ENCODE measurements around the gene PXMP4.

Gene PXMP4

GRCh38 chr20:33685328-33686099 is 34.6 kb downstream of the PXMP4 start:
- FAIRE-seq: no peak

GRCh38 chr20:33684533-33685327 is 35.4 kb downstream of the PXMP4 start:
- DNase-seq (ENCODE audit: low spot score) (no peak), FAIRE-seq (no peak)

More at GRCh38 chr20:33685328-33686099, 34.6 kb downstream of the PXMP4 start:
- peak; percentile 86 for DNase-seq (ENCODE audit: low spot score)

GRCh38 chr20:33681728-33682353 is 38.3 kb downstream of the PXMP4 start:
- FAIRE-seq (no peak), DNase-seq (ENCODE audit: low spot score) (no peak)

GRCh38 chr20:33681288-33681687 is 38.8 kb downstream of the PXMP4 start:
- FAIRE-seq: no peak

GRCh38 chr20:33680686-33681085 is 39.4 kb downstream of the PXMP4 start:
- DNase-seq (ENCODE audit: low spot score) (no peak), FAIRE-seq (no peak)

More at GRCh38 chr20:33681288-33681687, 38.8 kb downstream of the PXMP4 start:
- DNase-seq (ENCODE audit: low spot score): no peak

GRCh38 chr20:33679758-33680485 is 40.2 kb downstream of the PXMP4 start:
- FAIRE-seq (no peak), DNase-seq (ENCODE audit: low spot score) (no peak)

GRCh38 chr20:33677991-33678702 is 42.0 kb downstream of the PXMP4 start:
- DNase-seq (ENCODE audit: low spot score) (no peak), FAIRE-seq (no peak)

GRCh38 chr20:33676652-33677645 is 43.2 kb downstream of the PXMP4 start:
- no peak for DNase-seq (ENCODE audit: low spot score)
- no peak for FAIRE-seq

- DNase-seq (ENCODE audit: low spot score) (no peak), FAIRE-seq (peak; percentile 20)
These were observed 44.0 kb downstream of the PXMP4 start for GRCh38 chr20:33676121-33676520.

GRCh38 chr20:33675136-33675959 is 44.8 kb downstream of the PXMP4 start:
- DNase-seq (ENCODE audit: low spot score) (no peak), FAIRE-seq (no peak)

- FAIRE-seq: peak; percentile 23
- peak; percentile 96 for DNase-seq (ENCODE audit: low spot score)
These were observed 45.6 kb downstream of the PXMP4 start, which contains the start of gene NECAB3 for GRCh38 chr20:33674294-33675135. Gene NECAB3 (minus strand): TSS chr20:33674428. CDS start chr20:33674352, 76 bp downstream.

- no peak for DNase-seq (ENCODE audit: low spot score)
- FAIRE-seq: no peak
These were observed 46.5 kb downstream of the PXMP4 start for GRCh38 chr20:33673410-33674293.

- DNase-seq (ENCODE audit: low spot score) (no peak), FAIRE-seq (no peak)
These were observed 47.0 kb downstream of the PXMP4 start for GRCh38 chr20:33673114-33673409.

- FAIRE-seq (no peak), DNase-seq (ENCODE audit: low spot score) (no peak)
These were observed 47.5 kb downstream of the PXMP4 start for GRCh38 chr20:33672426-33673113.

GRCh38 chr20:33671573-33672288 is 48.4 kb downstream of the PXMP4 start:
- FAIRE-seq (no peak), DNase-seq (ENCODE audit: low spot score) (no peak)

All from urothelium cell line (cell line).